Measurements from ENCODE around the gene HOXC10. TPM values are rescaled to one million over a fixed set of nuclear protein-coding genes. Genes with fewer than 3 reads are reported as not detected.
A peak's percentile ranks its signal among the peaks of the same experiment; 100 is the strongest.

Gene HOXC10
- total RNA-seq, 2 experiments from 2014 or later = not detected

DNA sequence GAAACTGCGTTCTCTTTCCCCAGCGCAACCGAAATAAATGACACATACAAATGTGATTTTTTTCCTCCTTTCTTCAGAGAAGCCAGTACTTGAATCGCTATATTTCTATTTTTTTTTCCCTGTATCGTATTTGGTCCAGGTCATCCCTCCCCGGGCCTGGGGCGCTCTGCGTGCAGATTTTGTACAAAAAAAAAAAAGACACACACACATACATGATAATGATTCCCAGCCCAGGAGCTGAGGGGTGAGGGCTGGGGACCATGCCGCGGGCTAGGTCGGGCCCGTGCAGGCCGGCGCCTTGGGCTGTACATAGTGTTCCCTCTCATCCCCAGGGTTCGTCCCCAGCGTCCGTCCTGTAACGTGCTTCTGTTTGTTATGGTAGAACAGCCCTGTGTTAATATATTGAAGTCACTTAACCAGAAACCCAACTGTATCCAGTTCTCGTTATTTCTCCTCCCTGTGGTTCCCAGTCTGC, 18.0 kb downstream of the HOXC10 start:
- no peaks in the 10 kb centered on the region for H3K36me3 Mint-ChIP-seq (ENCODE audit: low read depth)
- CTCF ChIA-PET = interaction anchor here (1.1 to 6.7 kb wide), 6 partner anchors 17 to 211 kb away, joined by 3 to 58 read pairs (median 4); partner anchors contain the start of gene HOXC10
- no peak overlapping the region for H3K27ac Mint-ChIP-seq
- TF ChIP-seq, protein P1, sequence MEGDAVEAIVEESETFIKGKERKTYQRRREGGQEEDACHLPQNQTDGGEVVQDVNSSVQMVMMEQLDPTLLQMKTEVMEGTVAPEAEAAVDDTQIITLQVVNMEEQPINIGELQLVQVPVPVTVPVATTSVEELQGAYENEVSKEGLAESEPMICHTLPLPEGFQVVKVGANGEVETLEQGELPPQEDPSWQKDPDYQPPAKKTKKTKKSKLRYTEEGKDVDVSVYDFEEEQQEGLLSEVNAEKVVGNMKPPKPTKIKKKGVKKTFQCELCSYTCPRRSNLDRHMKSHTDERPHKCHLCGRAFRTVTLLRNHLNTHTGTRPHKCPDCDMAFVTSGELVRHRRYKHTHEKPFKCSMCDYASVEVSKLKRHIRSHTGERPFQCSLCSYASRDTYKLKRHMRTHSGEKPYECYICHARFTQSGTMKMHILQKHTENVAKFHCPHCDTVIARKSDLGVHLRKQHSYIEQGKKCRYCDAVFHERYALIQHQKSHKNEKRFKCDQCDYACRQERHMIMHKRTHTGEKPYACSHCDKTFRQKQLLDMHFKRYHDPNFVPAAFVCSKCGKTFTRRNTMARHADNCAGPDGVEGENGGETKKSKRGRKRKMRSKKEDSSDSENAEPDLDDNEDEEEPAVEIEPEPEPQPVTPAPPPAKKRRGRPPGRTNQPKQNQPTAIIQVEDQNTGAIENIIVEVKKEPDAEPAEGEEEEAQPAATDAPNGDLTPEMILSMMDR (IDR thresholded peaks at IDR 0.05) = no peak
- H3K4me1 Mint-ChIP-seq (ENCODE audit: low read depth) = peaks cover 16% of the 10 kb centered on the region
- ATAC-seq = no peak
- POLR2A ChIA-PET = no interaction called here
- no peaks in the 10 kb centered on the region for H3K9me3 Mint-ChIP-seq
- intact Hi-C loops (cut with micrococcal nuclease) = no loop called here
- no peak for DNase-seq
- no peak overlapping the region for H3K4me3 Mint-ChIP-seq
- H3K27me3 Mint-ChIP-seq = peaks cover 87% of the 10 kb centered on the region

DNA sequence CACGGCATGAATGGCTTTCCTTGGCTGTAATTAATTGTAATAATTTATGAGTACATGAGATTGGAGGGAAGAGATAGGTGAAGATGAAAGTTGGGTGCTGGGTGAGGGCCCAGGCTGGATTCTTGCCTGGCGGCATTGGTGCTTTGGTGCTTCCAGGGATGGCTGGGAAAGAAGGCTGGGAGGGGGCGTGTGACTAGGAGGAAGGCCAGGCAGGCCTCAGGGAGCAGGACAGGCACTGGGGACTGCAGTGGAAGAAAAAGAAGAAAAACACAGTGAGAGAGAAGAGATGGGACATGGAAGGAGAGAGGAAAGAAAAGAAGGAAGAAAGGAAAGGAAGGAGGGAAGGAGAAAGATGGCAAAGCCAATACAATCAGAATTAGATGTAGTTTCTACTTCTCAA, 18.7 kb downstream of the HOXC10 start:
- ATAC-seq (no peak), DNase-seq (no peak)
- Mint-ChIP-seq H3K27me3 (peaks cover 85% of the 10 kb centered on the region), H3K4me3 (no peak overlapping the region), H3K4me1 (ENCODE audit: low read depth) (peaks cover 15% of the 10 kb centered on the region), H3K9me3 (no peaks in the 10 kb centered on the region), H3K27ac (no peak overlapping the region), H3K36me3 (ENCODE audit: low read depth) (no peaks in the 10 kb centered on the region)
- TF ChIP-seq, protein P1 (IDR thresholded peaks at IDR 0.05) = no peak
- ChIA-PET CTCF (interaction anchor here (0.9 to 6.5 kb wide), 13 partner anchors 12 to 269 kb away, joined by 3 to 94 read pairs (median 8); partner anchors contain the start of genes HOXC10, HOXC5 and SMUG1), POLR2A (no interaction called here)
- intact Hi-C loops (cut with micrococcal nuclease) = no loop called here

DNA sequence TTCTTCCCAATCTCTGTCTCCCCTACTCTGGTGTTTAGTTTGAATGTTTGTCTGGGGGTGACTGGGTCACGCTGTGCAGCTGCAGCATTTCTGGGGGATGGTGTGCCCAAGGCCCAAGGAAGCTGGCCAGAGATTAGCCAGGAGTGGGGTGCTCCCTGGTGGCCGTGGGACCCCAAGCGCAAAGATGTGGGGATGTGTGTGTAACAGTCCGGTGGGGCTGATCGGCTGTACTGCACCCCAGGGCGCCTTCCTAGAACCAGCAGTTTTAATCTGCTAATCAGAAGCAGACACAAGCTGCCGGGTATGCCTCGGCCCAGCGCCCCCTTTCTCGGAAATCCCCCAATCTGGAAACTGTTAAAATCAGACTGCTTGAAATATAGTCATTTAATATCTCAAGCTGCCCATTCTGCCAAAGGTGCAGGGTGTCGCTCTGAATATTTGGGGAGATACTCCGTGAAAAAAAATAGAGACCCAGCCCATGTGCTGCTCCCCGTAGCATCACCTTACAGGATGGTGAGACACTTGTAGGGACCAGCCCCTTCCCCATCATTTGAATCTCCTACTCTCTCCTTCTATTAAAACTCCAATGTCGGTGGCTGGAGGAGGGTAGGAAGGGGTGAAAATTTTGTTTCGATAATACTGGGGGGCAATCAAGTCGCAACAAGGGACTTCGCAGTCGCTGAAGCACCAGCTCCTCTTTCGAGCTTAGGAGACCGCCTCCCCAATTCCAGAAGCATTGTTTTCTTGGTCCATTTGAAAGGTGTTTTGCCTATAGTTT, 19.3 kb downstream of the HOXC10 start:
- Mint-ChIP-seq H3K9me3 (no peaks in the 10 kb centered on the region), H3K36me3 (ENCODE audit: low read depth) (no peaks in the 10 kb centered on the region), H3K27ac (no peak overlapping the region), H3K4me3 (no peak overlapping the region), H3K4me1 (ENCODE audit: low read depth) (peaks cover 17% of the 10 kb centered on the region), H3K27me3 (peaks cover 83% of the 10 kb centered on the region)
- CTCF ChIA-PET = interaction anchor here (0.8 to 6.5 kb wide), 15 partner anchors 8 to 269 kb away, joined by 3 to 94 read pairs (median 8); partner anchors contain the start of genes HOXC10, HOXC5 and SMUG1
- POLR2A ChIA-PET = no interaction called here
- peak; percentile 51 for DNase-seq
- TF ChIP-seq, protein P1 (IDR thresholded peaks at IDR 0.05) = no peak
- no peak for ATAC-seq
- intact Hi-C loops (cut with micrococcal nuclease) = no loop called here

DNA sequence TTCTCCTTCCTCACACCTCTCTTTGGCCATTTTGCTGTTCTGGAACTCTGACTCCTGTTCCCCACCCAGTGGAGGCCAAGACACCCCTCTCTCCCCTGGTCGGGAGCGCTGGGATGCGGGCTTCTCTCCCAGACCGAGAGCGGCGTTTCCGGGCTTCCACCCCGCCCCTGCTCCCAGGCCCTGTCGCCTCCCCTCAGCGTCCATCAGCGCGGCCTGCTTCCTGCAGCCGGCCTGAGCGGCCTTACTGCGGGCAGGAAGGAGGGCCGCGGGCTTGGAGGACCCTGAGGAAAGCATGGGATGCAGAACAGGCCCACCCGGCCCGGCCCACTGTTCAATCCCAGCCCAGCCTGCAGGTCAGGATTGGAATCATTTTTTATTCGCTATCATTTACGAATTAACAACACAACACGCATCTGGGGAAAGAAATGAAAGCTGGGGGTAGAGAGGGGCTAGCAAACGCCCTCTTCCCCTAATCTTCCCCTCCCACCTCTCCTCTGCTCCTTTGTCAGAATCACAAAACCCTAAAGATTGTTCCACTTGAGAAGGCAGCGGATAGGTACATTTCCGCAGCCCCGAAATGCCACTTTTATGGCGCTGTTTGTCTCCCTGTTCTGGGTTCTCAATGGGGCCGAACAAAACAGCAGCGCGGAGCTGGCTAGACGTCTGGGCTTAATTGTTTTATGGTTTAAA, 20.0 kb downstream of the HOXC10 start:
- Mint-ChIP-seq H3K9me3 (no peaks in the 10 kb centered on the region), H3K27ac (no peak overlapping the region), H3K4me3 (no peak overlapping the region), H3K27me3 (peaks cover 85% of the 10 kb centered on the region), H3K4me1 (ENCODE audit: low read depth) (peaks cover 18% of the 10 kb centered on the region), H3K36me3 (ENCODE audit: low read depth) (no peaks in the 10 kb centered on the region)
- intact Hi-C loops (cut with micrococcal nuclease) = loop anchor here (5.0 kb wide), 1 partner anchor 187 kb away; no protein-coding TSS in a partner anchor
- CTCF ChIA-PET = interaction anchor here (0.8 to 6.5 kb wide), 24 partner anchors 9 to 210 kb away, joined by 3 to 94 read pairs (median 8); partner anchors contain the start of genes HOXC10, HOXC5, HOXC6 and SMUG1
- POLR2A ChIA-PET = no interaction called here
- TF ChIP-seq, protein P1 (IDR thresholded peaks at IDR 0.05) = no peak
- ATAC-seq (no peak), DNase-seq (no peak)

All from activated CD8-positive, alpha-beta T cell treated with anti-CD3 and anti-CD28 coated beads for 36 hours (primary cell).